DOHH2 (cell line): Measurements from ENCODE around the gene RALGAPB.

Experiments
- H3F3A ChIP-seq: fragments of 200-600 bp; sonication (generic), shearing (Covaris generic); 2 replicates; pipeline ENCODE4 v1.6.0; 2016; ENCODE audit warnings: antibody characterized with exemption, mild to moderate bottlenecking; ENCODE audit not compliant: control insufficient read depth, insufficient read depth
- H3K27ac ChIP-seq: fragments of 200-600 bp; sonication (generic); 2 replicates; pipeline ENCODE4 v1.5.1; 2014; ENCODE audit warnings: low read depth, mild to moderate bottlenecking, low read length, moderate library complexity
- H3K27me3 ChIP-seq: fragments of 200-600 bp; sonication (generic); 2 replicates; pipeline ENCODE4 v1.6.1; 2014; ENCODE audit warnings: mild to moderate bottlenecking, low read length, mixed read lengths; ENCODE audit not compliant: control insufficient read depth
- H3K36me3 ChIP-seq: fragments of 200-600 bp; sonication (generic); 2 replicates; pipeline ENCODE4 v1.6.1; 2014; ENCODE audit warnings: mild to moderate bottlenecking, low read length, moderate library complexity, mixed read lengths; ENCODE audit not compliant: control insufficient read depth
- H3K4me1 ChIP-seq: fragments of 200-600 bp; sonication (generic); 2 replicates; pipeline ENCODE4 v1.6.1; 2014; ENCODE audit warnings: mild to moderate bottlenecking, low read length, mixed read lengths; ENCODE audit not compliant: control insufficient read depth
- H3K4me2 ChIP-seq: fragments of 200-600 bp; sonication (generic); 2 replicates; pipeline ENCODE4 v1.6.0; 2014; ENCODE audit warnings: mild to moderate bottlenecking, low read length, moderate library complexity
- H3K4me3 ChIP-seq: fragments of 200-600 bp; sonication (generic); 2 replicates; pipeline ENCODE4 v1.5.1; 2014; ENCODE audit warnings: mild to moderate bottlenecking, low read length, mixed read lengths
- H3K79me2 ChIP-seq: fragments of 200-600 bp; sonication (generic); 2 replicates; pipeline ENCODE4 v1.6.1; 2014; ENCODE audit warnings: mild to moderate bottlenecking, low read length, mixed read lengths; ENCODE audit not compliant: control insufficient read depth
- H3K9me2 ChIP-seq: fragments of 200-600 bp; sonication (generic); replicated peaks from 2 replicates; pipeline ENCODE4 v1.6.1; 2014; ENCODE audit warnings: mild to moderate bottlenecking, low read length, mixed read lengths; ENCODE audit not compliant: control insufficient read depth
- H3K9me3 ChIP-seq: fragments of 200-600 bp; sonication (generic); 2 replicates; pipeline ENCODE4 v1.6.1; 2014; ENCODE audit warnings: antibody characterized with exemption, low read length, mixed read lengths; ENCODE audit not compliant: control insufficient read depth, insufficient read depth
- H4K20me1 ChIP-seq: fragments of 200-600 bp; sonication (generic); 2 replicates; pipeline ENCODE4 v1.6.0; 2014; ENCODE audit warnings: low read depth, mild to moderate bottlenecking, antibody characterized with exemption, low read length, moderate library complexity; ENCODE audit not compliant: control insufficient read depth, insufficient read depth
- CTCF ChIP-seq: fragments of 200-600 bp; sonication (generic); IDR thresholded peaks from one replicate; pipeline ENCODE4 v1.5.1; 2014; ENCODE audit warnings: antibody characterized with exemption, mild to moderate bottlenecking, low read depth, low read length; ENCODE audit not compliant: poor library complexity, severe bottlenecking
- EZH2phosphoT487 ChIP-seq: fragments of 200-600 bp; sonication (generic); IDR thresholded peaks from 2 replicates; pipeline ENCODE4 v1.6.1; 2017; ENCODE audit warnings: borderline replicate concordance, mild to moderate bottlenecking, antibody characterized with exemption, low read length, moderate library complexity, mixed read lengths

Gene RALGAPB

GRCh38 chr20:38612751-38613515 is 140.3 kb downstream of the RALGAPB start:
- Histone ChIP-seq H3F3A (no peaks in the 10 kb centered on the region), H3K27ac (no peak overlapping the region), H4K20me1 (no peaks in the 10 kb centered on the region), H3K4me1 (peaks cover 7% of the 10 kb centered on the region), H3K4me3 (no peak overlapping the region), H3K36me3 (no peaks in the 10 kb centered on the region), H3K9me2 (no peaks in the 10 kb centered on the region), H3K9me3 (no peaks in the 10 kb centered on the region), H3K4me2 (no peak overlapping the region), H3K27me3 (0 out of 2 replicates have a peak, but pooled peaks cover 4% of the 10 kb centered on the region), H3K79me2 (no peaks in the 10 kb centered on the region)
- TF ChIP-seq EZH2phosphoT487 (no peak), CTCF (no peak)

DNA sequence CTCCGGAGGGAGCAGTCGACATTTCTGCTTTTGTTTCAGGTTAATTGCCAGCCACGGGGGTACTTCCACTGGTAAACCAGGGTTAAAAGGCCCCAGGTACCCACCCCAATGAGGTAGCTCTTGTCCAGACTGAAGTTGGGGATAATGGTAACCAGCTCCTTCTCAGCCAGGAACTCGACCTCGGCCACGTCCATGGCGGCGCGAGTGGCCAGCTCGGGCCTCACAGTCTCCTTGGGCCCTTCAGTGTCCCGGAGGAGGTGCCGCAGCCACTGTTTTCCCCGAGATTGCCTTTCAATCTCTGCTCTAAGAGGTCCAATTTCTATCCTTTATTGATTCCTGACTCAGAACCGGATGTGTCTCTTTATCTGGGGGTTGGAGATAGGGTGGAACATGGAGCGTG is 142.6 kb downstream of the RALGAPB start:
- no peak for TF ChIP-seq EZH2phosphoT487
- no peak for TF ChIP-seq CTCF
- H3K27ac ChIP-seq: no peak overlapping the region
- no peak overlapping the region for H3K4me3 ChIP-seq
- H3K4me1 ChIP-seq: no peaks in the 10 kb centered on the region
- no peaks in the 10 kb centered on the region for H3K36me3 ChIP-seq
- no peaks in the 10 kb centered on the region for H4K20me1 ChIP-seq
- H3F3A ChIP-seq: no peaks in the 10 kb centered on the region
- no peak overlapping the region for H3K4me2 ChIP-seq
- H3K9me2 ChIP-seq: no peaks in the 10 kb centered on the region
- no peaks in the 10 kb centered on the region for H3K79me2 ChIP-seq
- H3K9me3 ChIP-seq: no peaks in the 10 kb centered on the region
- H3K27me3 ChIP-seq: peaks cover 13% of the 10 kb centered on the region; the same call in 1 of the 2 replicates

DNA sequence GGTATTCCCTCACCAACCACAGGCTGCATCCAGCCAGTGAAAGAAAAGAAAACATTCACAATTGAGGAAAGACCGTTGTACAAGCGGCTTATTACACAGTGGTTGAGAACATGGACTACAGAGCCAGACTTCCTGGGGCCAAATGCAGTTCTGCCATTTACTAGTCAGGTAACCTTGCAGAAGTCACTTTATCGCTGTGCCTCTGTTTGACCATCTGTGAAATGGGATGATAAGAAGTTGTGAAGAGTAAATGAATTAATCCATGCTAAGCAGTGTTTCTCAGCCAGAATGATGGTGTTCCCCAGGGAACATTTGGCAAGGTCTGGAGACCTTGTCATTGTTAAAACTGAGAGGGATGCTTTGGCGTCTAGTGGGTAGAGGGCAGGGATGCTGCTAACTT is 143.8 kb downstream of the RALGAPB start:
- Histone ChIP-seq H3K4me2 (no peak overlapping the region), H3K4me3 (no peak overlapping the region), H4K20me1 (no peaks in the 10 kb centered on the region), H3K27ac (no peak overlapping the region), H3K79me2 (no peaks in the 10 kb centered on the region), H3K36me3 (no peaks in the 10 kb centered on the region), H3K9me3 (no peaks in the 10 kb centered on the region), H3K9me2 (no peaks in the 10 kb centered on the region), H3F3A (no peaks in the 10 kb centered on the region), H3K27me3 (peaks cover 19% of the 10 kb centered on the region; the same call in 1 of the 2 replicates), H3K4me1 (no peaks in the 10 kb centered on the region)
- no peak for TF ChIP-seq CTCF
- no peak for TF ChIP-seq EZH2phosphoT487
